ENCODE measurements around the gene SPTBN2. TPM values are rescaled to one million over a fixed set of nuclear protein-coding genes. Genes with fewer than 3 reads are reported as not detected.

SPTBN2 gene
- total and polyA plus RNA-seq, 2 donors from 2014 or later: 64.9 to 69.8 TPM

- peaks cover 0 to 19% (median 8%) of the 10 kb centered on the region in 3 donors for H3K4me1 ChIP-seq (ENCODE audit: control insufficient read depth in 2 of 3, insufficient read depth in 2 of 3, low read depth in 1 of 3, low read length in 3 of 3)
- H3K9ac ChIP-seq (ENCODE audit: low read length in 3 of 3): peak overlapping the region in 2 of 3 donors; percentile 64 to 69
- H3K4me3 ChIP-seq (ENCODE audit: low read length in 3 of 3): peak overlapping the region; percentile 52 to 65 (median 57)
- no peaks in the 10 kb centered on the region for H3K36me3 ChIP-seq (ENCODE audit: control insufficient read depth in 2 of 3, insufficient read depth in 3 of 3, low read length in 3 of 3)
- peak in 1 of 5 donors; percentile 45 for DNase-seq
- intact Hi-C loops (cut with DNase I): no loop called here
- TF ChIP-seq CTCF (IDR thresholded peaks at IDR 0.05; ENCODE audit: borderline replicate concordance, extremely low read depth, insufficient read depth): no peak
- H3K27me3 ChIP-seq (ENCODE audit: control insufficient read depth, insufficient read depth, low read length): no peaks in the 10 kb centered on the region
- no peak for FAIRE-seq
- no peaks in the 10 kb centered on the region for H3K9me3 ChIP-seq (ENCODE audit: control insufficient read depth in 2 of 3, insufficient read depth in 1 of 3, low read length in 3 of 3)
- peak overlapping the region; percentile 82 to 83 for H3K27ac ChIP-seq (ENCODE audit: low read depth in 2 of 2, low read length in 2 of 2)
Measured at GRCh38 chr11:66728038-66728692, 851 bp downstream of the SPTBN2 start.

- no peaks in the 10 kb centered on the region for H3K27me3 ChIP-seq (ENCODE audit: control insufficient read depth, insufficient read depth, low read length)
- FAIRE-seq: no peak
Measured at GRCh38 chr11:66727282-66728037, 1.6 kb downstream of the SPTBN2 start.

GRCh38 chr11:66725647-66726046 lies 3.4 kb downstream of the SPTBN2 start:
- Histone ChIP-seq H3K4me3 (ENCODE audit: low read length in 3 of 3) (peak overlapping the region in 2 of 3 donors; percentile 34 to 36), H3K9me3 (ENCODE audit: control insufficient read depth in 2 of 3, insufficient read depth in 1 of 3, low read length in 3 of 3) (no peaks in the 10 kb centered on the region), H3K36me3 (ENCODE audit: control insufficient read depth in 2 of 3, insufficient read depth in 3 of 3, low read length in 3 of 3) (no peaks in the 10 kb centered on the region), H3K4me1 (ENCODE audit: control insufficient read depth in 2 of 3, insufficient read depth in 2 of 3, low read depth in 1 of 3, low read length in 3 of 3) (peaks cover 0 to 25% (median 10%) of the 10 kb centered on the region in 3 donors), H3K27ac (ENCODE audit: low read depth in 2 of 2, low read length in 2 of 2) (peak overlapping the region; percentile 42 to 82), H3K27me3 (ENCODE audit: control insufficient read depth, insufficient read depth, low read length) (no peaks in the 10 kb centered on the region), H3K9ac (ENCODE audit: low read length in 3 of 3) (peak overlapping the region in 1 of 3 donors; percentile 35)
- DNase-seq (peak in 3 of 5 donors; percentile 37 to 48 (median 37)), FAIRE-seq (no peak)
- intact Hi-C loops (cut with DNase I): no loop called here
- no peak for TF ChIP-seq CTCF (IDR thresholded peaks at IDR 0.05; ENCODE audit: borderline replicate concordance, extremely low read depth, insufficient read depth)

More at GRCh38 chr11:66727282-66728037, 1.6 kb downstream of the SPTBN2 start:
- Histone ChIP-seq H3K4me3 (ENCODE audit: low read length in 3 of 3) (peak overlapping the region; percentile 34 to 39 (median 34)), H3K9me3 (ENCODE audit: control insufficient read depth in 2 of 3, insufficient read depth in 1 of 3, low read length in 3 of 3) (no peaks in the 10 kb centered on the region), H3K27ac (ENCODE audit: low read depth in 2 of 2, low read length in 2 of 2) (peak overlapping the region; percentile 42 to 82), H3K9ac (ENCODE audit: low read length in 3 of 3) (peak overlapping the region in 2 of 3 donors; percentile 55 to 60), H3K36me3 (ENCODE audit: control insufficient read depth in 2 of 3, insufficient read depth in 3 of 3, low read length in 3 of 3) (no peaks in the 10 kb centered on the region), H3K4me1 (ENCODE audit: control insufficient read depth in 2 of 3, insufficient read depth in 2 of 3, low read depth in 1 of 3, low read length in 3 of 3) (peaks cover 0 to 21% (median 10%) of the 10 kb centered on the region in 3 donors)
- intact Hi-C loops (cut with DNase I): no loop called here
- peak; percentile 45 to 78 (median 60) for DNase-seq
- TF ChIP-seq CTCF (IDR thresholded peaks at IDR 0.05; ENCODE audit: borderline replicate concordance, extremely low read depth, insufficient read depth): no peak
